GM12872 (cell line): Measurements from ENCODE around the gene PLEKHA1.

Experiments used
- TF ChIP-seq, protein P1 (sequence below): IDR thresholded peaks from 3 replicates; pipeline ENCODE4 v1.5.1; 2011; ENCODE audit warnings: low read depth, mild to moderate bottlenecking, low read length, moderate library complexity; ENCODE audit not compliant: insufficient read depth

Gene PLEKHA1

DNA sequence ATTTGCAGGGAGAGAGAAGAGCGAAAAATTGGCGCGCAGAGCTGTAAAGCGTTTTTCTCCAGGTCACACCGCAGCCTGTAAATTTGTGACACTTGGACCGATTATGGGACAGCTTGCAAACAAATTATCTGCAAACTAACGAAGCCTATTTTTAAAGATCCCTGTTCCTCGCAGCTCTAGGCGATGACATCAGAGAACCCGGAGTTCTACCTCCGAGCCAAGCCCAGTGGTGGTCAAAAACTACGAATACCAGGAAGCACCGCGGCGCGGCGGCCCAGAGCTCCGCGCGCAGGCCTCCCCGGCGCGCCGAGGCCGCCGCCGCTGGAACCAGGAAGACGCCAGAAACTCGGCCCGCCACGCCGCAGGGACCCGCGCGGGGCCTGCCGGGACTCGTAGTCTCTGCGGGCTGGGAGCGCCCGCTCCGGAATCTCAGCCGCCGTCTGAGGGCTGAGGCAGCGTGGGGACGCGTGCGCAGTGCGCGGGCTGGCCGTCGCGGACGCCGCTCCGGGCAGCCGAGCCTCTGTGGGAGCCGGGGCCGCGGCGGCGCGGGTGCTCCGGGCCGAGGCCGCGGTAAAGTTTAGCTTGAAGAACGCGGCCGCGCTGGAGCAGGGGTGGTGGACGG lies at the start of gene PLEKHA1:
PLEKHA1 (plus strand) TSS at position 472 of the 622 bp plus-strand sequence. CDS start 18,493 bp downstream, outside the sequence.
- TF ChIP-seq, protein P1, sequence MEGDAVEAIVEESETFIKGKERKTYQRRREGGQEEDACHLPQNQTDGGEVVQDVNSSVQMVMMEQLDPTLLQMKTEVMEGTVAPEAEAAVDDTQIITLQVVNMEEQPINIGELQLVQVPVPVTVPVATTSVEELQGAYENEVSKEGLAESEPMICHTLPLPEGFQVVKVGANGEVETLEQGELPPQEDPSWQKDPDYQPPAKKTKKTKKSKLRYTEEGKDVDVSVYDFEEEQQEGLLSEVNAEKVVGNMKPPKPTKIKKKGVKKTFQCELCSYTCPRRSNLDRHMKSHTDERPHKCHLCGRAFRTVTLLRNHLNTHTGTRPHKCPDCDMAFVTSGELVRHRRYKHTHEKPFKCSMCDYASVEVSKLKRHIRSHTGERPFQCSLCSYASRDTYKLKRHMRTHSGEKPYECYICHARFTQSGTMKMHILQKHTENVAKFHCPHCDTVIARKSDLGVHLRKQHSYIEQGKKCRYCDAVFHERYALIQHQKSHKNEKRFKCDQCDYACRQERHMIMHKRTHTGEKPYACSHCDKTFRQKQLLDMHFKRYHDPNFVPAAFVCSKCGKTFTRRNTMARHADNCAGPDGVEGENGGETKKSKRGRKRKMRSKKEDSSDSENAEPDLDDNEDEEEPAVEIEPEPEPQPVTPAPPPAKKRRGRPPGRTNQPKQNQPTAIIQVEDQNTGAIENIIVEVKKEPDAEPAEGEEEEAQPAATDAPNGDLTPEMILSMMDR, result no peak

GRCh38 chr10:122325235-122325634 lies 49.3 kb upstream of the PLEKHA1 start:
- TF ChIP-seq, protein P1, result no peak

DNA sequence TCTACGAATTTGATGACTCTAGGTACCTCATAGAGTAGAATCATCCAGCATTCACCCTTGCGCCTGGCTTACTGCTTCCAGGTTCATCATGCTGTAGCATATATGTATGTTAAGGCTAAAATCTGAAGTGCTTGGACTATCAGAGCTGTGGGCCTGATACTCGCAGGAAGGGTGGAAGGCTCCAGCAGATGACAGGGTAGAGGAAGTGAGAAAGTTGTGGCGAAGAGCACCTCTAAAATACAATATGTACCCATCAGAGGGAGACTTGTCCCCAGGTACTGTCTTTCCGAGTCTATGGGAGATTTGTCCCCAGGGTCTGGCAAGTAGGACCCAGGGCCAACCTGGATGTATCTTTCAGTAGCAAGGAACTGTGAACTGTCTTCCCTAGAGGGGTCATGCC lies 48.1 kb upstream of the PLEKHA1 start:
- TF ChIP-seq, protein P1, result no peak

GRCh38 chr10:122326806-122327205 lies 47.7 kb upstream of the PLEKHA1 start:
- TF ChIP-seq, protein P1, result no peak

- TF ChIP-seq, protein P1, result no peak
These were observed 47.0 kb upstream of the PLEKHA1 start for GRCh38 chr10:122327237-122328206.

- TF ChIP-seq, protein P1, result no peak
These were observed 45.8 kb upstream of the PLEKHA1 start for GRCh38 chr10:122328676-122329075.

DNA sequence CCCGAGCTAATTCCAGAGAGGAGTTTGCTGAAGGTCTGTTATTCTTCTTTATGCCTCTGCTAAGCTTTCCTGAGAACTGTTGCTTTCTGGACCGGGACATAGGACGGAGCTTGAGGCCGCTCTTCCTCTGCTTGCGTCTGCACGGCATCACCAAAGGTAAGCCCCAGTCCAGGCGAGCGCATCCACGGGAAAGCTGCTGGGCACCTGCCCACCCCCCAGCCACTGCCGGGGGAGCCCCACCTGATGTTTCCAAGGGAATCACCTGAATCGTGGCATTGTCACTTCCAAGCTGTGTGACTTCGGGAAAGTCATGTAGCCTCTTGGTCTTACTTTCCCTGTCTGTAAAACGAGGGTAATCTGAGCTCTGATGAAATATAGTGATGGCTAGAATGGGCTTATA lies 45.1 kb upstream of the PLEKHA1 start:
- TF ChIP-seq, protein P1, result no peak
